WTC11 (cell line): ENCODE results near the gene OR1L8. TPM values are rescaled to one million over a fixed set of nuclear protein-coding genes. Genes with fewer than 3 reads are reported as not detected.
"Not testable (repeated sequence)": the region's sequence is repeated elsewhere in the genome, so short reads cannot be mapped to it uniquely, and the experiment has no call there.

Experiments
- ATAC-seq: fragments of 200-7000 bp; cut with Tn5 transposase; 2 replicates; pipeline ENCODE4 v1.10.0; 2021; ENCODE audit warnings: mild to moderate bottlenecking, moderate library complexity
- CTCF ChIA-PET: fragments of 300-600 bp; sonication (Branson Sonifier 250); formaldehyde crosslinking; loops from one replicate; lab custom pipeline; 2021; ENCODE audit warnings: antibody characterized with exemption; lab: Charles Lee
- POLR2A ChIA-PET: fragments of 350-600 bp; sonication (Branson Sonifier 250); formaldehyde crosslinking; loops from one replicate; lab custom pipeline; 2021; ENCODE audit warnings: antibody characterized with exemption; lab: Charles Lee
- DNase-seq: peaks from one replicate; pipeline ENCODE4 v3.0.0; 2021; ENCODE audit warnings: low spot score
- H3K27ac Mint-ChIP-seq: 2 replicates; pipeline ENCODE4 v1.8.0; 2021; ENCODE audit warnings: mixed read lengths
- H3K27me3 Mint-ChIP-seq: 2 replicates; pipeline ENCODE4 v1.8.0; 2021; ENCODE audit warnings: low read depth, mild to moderate bottlenecking, moderate library complexity, mixed read lengths
- H3K36me3 Mint-ChIP-seq: 2 replicates; pipeline ENCODE4 v1.8.0; 2021; ENCODE audit warnings: mixed read lengths
- H3K4me1 Mint-ChIP-seq: 2 replicates; pipeline ENCODE4 v1.8.0; 2022; ENCODE audit warnings: mixed read lengths
- H3K4me3 Mint-ChIP-seq: 2 replicates; pipeline ENCODE4 v1.8.0; 2021; ENCODE audit warnings: mild to moderate bottlenecking, moderate library complexity, mixed read lengths
- H3K9me3 Mint-ChIP-seq: 2 replicates; pipeline ENCODE4 v1.8.0; 2021; ENCODE audit warnings: mixed read lengths
- CREM ChIP-seq: sonication (generic); formaldehyde crosslinking; IDR thresholded peaks from 2 replicates; pipeline ENCODE4 v1.8.1; 2022; ENCODE audit warnings: mild to moderate bottlenecking, missing genetic modification reagents, moderate library complexity
- E2F1 ChIP-seq: sonication (generic); formaldehyde crosslinking; IDR thresholded peaks from 2 replicates; pipeline ENCODE4 v1.8.0; 2022; ENCODE audit warnings: mild to moderate bottlenecking, missing genetic modification reagents
- E2F4 ChIP-seq: sonication (generic); formaldehyde crosslinking; IDR thresholded peaks from 2 replicates; pipeline ENCODE4 v1.8.1; 2022; ENCODE audit warnings: low read depth, mild to moderate bottlenecking, moderate library complexity, missing genetic modification reagents, borderline replicate concordance
- ETV6 ChIP-seq: sonication (generic); formaldehyde crosslinking; IDR thresholded peaks from 2 replicates; pipeline ENCODE4 v1.8.1; 2022; ENCODE audit warnings: mild to moderate bottlenecking, missing genetic modification reagents
- FOXP1 ChIP-seq: sonication (generic); formaldehyde crosslinking; IDR thresholded peaks from 2 replicates; pipeline ENCODE4 v1.8.0; 2022; ENCODE audit warnings: missing genetic modification reagents, mild to moderate bottlenecking, moderate library complexity, borderline replicate concordance
- GRHL2 ChIP-seq: fragments of 250-450 bp; sonication (Bioruptor Pico); IDR thresholded peaks from 2 replicates; pipeline ENCODE4 v1.8.0; 2022; ENCODE audit warnings: mild to moderate bottlenecking, moderate library complexity; ENCODE audit not compliant: insufficient replicate concordance, severe bottlenecking
- MXD4 ChIP-seq: fragments of 250-450 bp; sonication (Bioruptor Pico); IDR thresholded peaks from 2 replicates; pipeline ENCODE4 v1.8.0; 2021; ENCODE audit warnings: mild to moderate bottlenecking, moderate library complexity, borderline replicate concordance
- NFYB ChIP-seq: sonication (generic); formaldehyde crosslinking; conservative IDR thresholded peaks from 2 replicates; pipeline ENCODE4 v1.8.0; 2022; ENCODE audit warnings: low read depth, missing genetic modification reagents
- OVOL2 ChIP-seq: fragments of 250-450 bp; sonication (Bioruptor Pico); IDR thresholded peaks from 2 replicates; pipeline ENCODE4 v1.9.0; 2021; ENCODE audit warnings: mild to moderate bottlenecking, borderline replicate concordance
- PRDM15 ChIP-seq: sonication (generic); formaldehyde crosslinking; IDR thresholded peaks from 2 replicates; pipeline ENCODE4 v1.8.0; 2022; ENCODE audit warnings: missing genetic modification reagents
- TEAD1 ChIP-seq: sonication (generic); formaldehyde crosslinking; IDR thresholded peaks from 2 replicates; pipeline ENCODE4 v1.8.0; 2022; ENCODE audit warnings: mild to moderate bottlenecking, missing genetic modification reagents
- TEAD4 ChIP-seq: sonication (generic); formaldehyde crosslinking; IDR thresholded peaks from 2 replicates; pipeline ENCODE4 v1.8.0; 2022; ENCODE audit warnings: mild to moderate bottlenecking, missing genetic modification reagents
- TP53 ChIP-seq: sonication (generic); formaldehyde crosslinking; IDR thresholded peaks from 2 replicates; pipeline ENCODE4 v1.8.1; 2023; ENCODE audit warnings: mild to moderate bottlenecking, missing genetic modification reagents
- ZNF121 ChIP-seq: sonication (generic); formaldehyde crosslinking; IDR thresholded peaks from 2 replicates; pipeline ENCODE4 v1.8.0; 2023; ENCODE audit warnings: missing genetic modification reagents
- ZNF138 ChIP-seq: sonication (generic); formaldehyde crosslinking; conservative IDR thresholded peaks from 2 replicates; pipeline ENCODE4 v1.8.1; 2022; ENCODE audit warnings: mild to moderate bottlenecking, moderate library complexity, missing genetic modification reagents
- ZNF232 ChIP-seq: sonication (generic); formaldehyde crosslinking; IDR thresholded peaks from 2 replicates; pipeline ENCODE4 v1.8.0; 2022; ENCODE audit warnings: mild to moderate bottlenecking, missing genetic modification reagents
- ZNF317 ChIP-seq: sonication (generic); formaldehyde crosslinking; IDR thresholded peaks from 2 replicates; pipeline ENCODE4 v1.8.1; 2023; ENCODE audit warnings: low read depth, mild to moderate bottlenecking, moderate library complexity, missing genetic modification reagents, borderline replicate concordance
- ZNF416 ChIP-seq: fragments of 250-450 bp; sonication (Bioruptor Pico); IDR thresholded peaks from 2 replicates; pipeline ENCODE4 v1.9.0; 2021; ENCODE audit warnings: mild to moderate bottlenecking, inconsistent platforms
- ZNF423 ChIP-seq: fragments of 250-450 bp; sonication (Bioruptor Pico); IDR thresholded peaks from 2 replicates; pipeline ENCODE4 v2.1.2; 2022; ENCODE audit warnings: mild to moderate bottlenecking, moderate library complexity
- total RNA-seq: library from RNA; stranded (reverse); gene quantifications from 3 replicates; pipeline ENCODE4 v1.2.3, GENCODE V29; 2021

The OR1L8 gene
- total RNA-seq, 1 experiment from 2014 or later = not detected

DNA sequence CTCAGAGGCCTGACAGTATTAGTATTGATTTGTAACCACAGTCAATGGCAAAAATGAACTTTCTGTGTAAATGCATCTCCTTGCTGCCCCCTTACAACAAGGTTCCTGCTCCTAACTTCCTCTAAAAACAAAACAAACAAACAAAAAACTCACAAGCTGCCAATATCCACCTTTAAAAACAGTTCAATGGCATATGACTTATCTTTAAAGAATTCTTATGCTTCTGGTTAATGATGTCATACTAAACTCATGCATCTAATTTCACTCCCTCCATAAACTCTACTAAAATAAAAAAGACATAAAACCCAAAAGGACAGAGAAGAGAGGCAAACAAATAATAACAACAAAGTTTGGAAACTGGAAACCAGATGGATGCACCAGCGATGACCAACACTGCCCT, 47.0 kb downstream of the OR1L8 start (continued):
- no peak for TF ChIP-seq E2F1

DNA sequence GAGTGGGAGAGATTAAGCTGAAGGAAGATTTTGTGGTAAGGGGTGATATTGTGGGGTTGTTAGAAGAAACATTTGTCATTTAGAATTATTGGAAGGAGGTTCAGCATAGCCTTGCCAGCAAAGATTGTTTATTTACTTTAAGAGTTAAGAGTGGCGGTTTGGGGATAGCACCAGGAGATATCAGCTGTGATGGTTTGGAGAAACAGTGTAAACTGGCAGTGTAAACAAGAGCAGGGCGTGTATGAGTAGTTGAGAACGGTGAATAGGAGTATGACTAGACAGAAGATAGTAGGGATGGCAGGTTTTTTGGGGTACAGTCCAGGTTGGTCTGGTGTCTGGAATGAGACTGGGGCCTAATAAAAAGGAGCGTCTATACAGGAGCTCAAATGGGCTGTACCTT, 52.0 kb downstream of the OR1L8 start:
- POLR2A ChIA-PET = not testable (repeated sequence)

DNA sequence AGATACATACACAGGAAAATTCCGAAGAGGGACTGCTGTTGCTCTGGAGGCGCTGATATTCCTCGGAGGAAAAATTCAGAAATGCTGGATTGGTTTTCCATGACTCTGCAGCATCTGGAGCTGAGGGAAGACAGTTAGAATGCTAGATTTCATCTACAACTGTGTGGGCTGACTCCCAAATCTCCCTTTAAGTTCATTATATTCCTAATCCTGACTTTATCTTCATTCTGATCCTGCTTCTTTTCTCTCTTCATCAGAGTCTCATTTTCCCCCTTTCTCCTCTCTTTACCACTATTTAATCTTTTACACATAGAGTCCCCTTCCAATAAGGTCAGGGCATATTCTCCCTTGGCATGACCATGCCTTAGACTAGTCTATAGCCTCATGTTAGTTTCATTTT, 56.0 kb downstream of the OR1L8 start, which contains the start of gene OR1N1:
TSS of gene OR1N1 (minus strand) at position 101 of the 400 bp plus-strand sequence. CDS start at position 101, 0 bp downstream.
- CTCF ChIA-PET = no interaction called here

More for the DNA sequence above, 52.0 kb downstream of the OR1L8 start:
- CTCF ChIA-PET, H3K4me1 Mint-ChIP-seq, H3K4me3 Mint-ChIP-seq, H3K27ac Mint-ChIP-seq, DNase-seq, ATAC-seq: not testable (repeated sequence)
- Mint-ChIP-seq H3K27me3 (peaks cover 56% of the 10 kb centered on the region), H3K36me3 (peaks cover 65% of the 10 kb centered on the region), H3K9me3 (peaks cover 96% of the 10 kb centered on the region)

GRCh38 chr9:122526602-122527001, 56.6 kb downstream of the OR1L8 start:
- Mint-ChIP-seq H3K36me3 (peaks cover 45% of the 10 kb centered on the region), H3K4me3 (no peak overlapping the region), H3K27ac (no peak overlapping the region), H3K27me3 (peaks cover 44% of the 10 kb centered on the region), H3K4me1 (no peaks in the 10 kb centered on the region), H3K9me3 (peaks cover 82% of the 10 kb centered on the region)
- DNase-seq (no peak), ATAC-seq (no peak)
- ChIA-PET CTCF (no interaction called here), POLR2A (no interaction called here)
- no peak for TF ChIP-seq OVOL2
- no peak for TF ChIP-seq TEAD4 (CRISPR knock-in tag)
- no peak for TF ChIP-seq ZNF232 (CRISPR knock-in tag)
- no peak for TF ChIP-seq ETV6 (CRISPR knock-in tag)
- no peak for TF ChIP-seq E2F4 (CRISPR knock-in tag)
- TF ChIP-seq GRHL2 (CRISPR knock-in tag) = no peak
- TF ChIP-seq ZNF416 = no peak
- no peak for TF ChIP-seq CREM
- TF ChIP-seq ZNF138 (CRISPR knock-in tag) = no peak
- no peak for TF ChIP-seq PRDM15
- TF ChIP-seq TEAD1 (CRISPR knock-in tag) = no peak
- no peak for TF ChIP-seq FOXP1 (CRISPR knock-in tag)
- no peak for TF ChIP-seq ZNF121 (CRISPR knock-in tag)
- no peak for TF ChIP-seq ZNF317 (CRISPR knock-in tag)
- no peak for TF ChIP-seq TP53
- no peak for TF ChIP-seq ZNF423 (CRISPR knock-in tag)
- TF ChIP-seq MXD4 = no peak

More for the DNA sequence above, 56.0 kb downstream of the OR1L8 start, which contains the start of gene OR1N1:
- TF ChIP-seq NFYB (CRISPR knock-in tag) (no peak), MXD4 (no peak)
- DNase-seq (no peak), ATAC-seq (no peak)
- H3K4me3 Mint-ChIP-seq = no peak within 1 kb of the TSS
- no peaks in the 10 kb centered on the region for H3K4me1 Mint-ChIP-seq
- no peak within 1 kb of the TSS for H3K27ac Mint-ChIP-seq
- POLR2A ChIA-PET = no interaction called here
- H3K36me3 Mint-ChIP-seq = peaks cover 39% of the 10 kb centered on the region
- peaks cover 44% of the 10 kb centered on the region for H3K27me3 Mint-ChIP-seq
- peaks cover 87% of the 10 kb centered on the region for H3K9me3 Mint-ChIP-seq
